ENCODE data around the gene TMC4. TPM values are rescaled to one million over a fixed set of nuclear protein-coding genes. Genes with fewer than 3 reads are reported as not detected.
A peak's percentile ranks its signal among the peaks of the same experiment; 100 is the strongest.

The TMC4 gene
- total and polyA plus RNA-seq, 2 experiments from 2014 or later = 2.3 to 7.8 TPM

- TF ChIP-seq REST (IDR thresholded peaks at IDR 0.05; ENCODE audit: unreplicated experiment) (no peak), NANOG (IDR thresholded peaks at IDR 0.05; ENCODE audit: borderline replicate concordance) (no peak), ETS1 (IDR thresholded peaks at IDR 0.05) (no peak), JUNB (IDR thresholded peaks at IDR 0.05; ENCODE audit: unreplicated experiment) (no peak), POLR2AphosphoS5 (IDR thresholded peaks at IDR 0.05; ENCODE audit: low read depth) (no peak), CREB1 (CRISPR knock-in tag; IDR thresholded peaks at IDR 0.05; ENCODE audit: low read depth) (no peak), ZNF114 (CRISPR knock-in tag; IDR thresholded peaks at IDR 0.05) (no peak)
Observed at GRCh38 chr19:54201980-54202379, 29.0 kb upstream of the TMC4 start (continued).

GRCh38 chr19:54201172-54201701, 28.3 kb upstream of the TMC4 start:
- H3K9me2 ChIP-seq (ENCODE audit: insufficient read depth) = no peaks in the 10 kb centered on the region
- no peak overlapping the region for H2AFZ ChIP-seq
- H3K4me3 Mint-ChIP-seq = peak overlapping the region; percentile 96
- ATAC-seq (no peak), DNase-seq (ENCODE audit: low spot score) (no peak)
- H3K36me3 Mint-ChIP-seq (ENCODE audit: low read depth) = peaks cover 59% of the 10 kb centered on the region
- peaks cover 56% of the 10 kb centered on the region for H4K20me1 ChIP-seq (replicated peaks; ENCODE audit: insufficient read depth)
- peak overlapping the region; percentile 100 for H3K27ac Mint-ChIP-seq
- peaks cover 38% of the 10 kb centered on the region for H3K4me1 Mint-ChIP-seq
- H3K27me3 ChIP-seq (ENCODE audit: insufficient read depth) = no peaks in the 10 kb centered on the region
- H3K4me1 ChIP-seq (ENCODE audit: insufficient read depth) = peaks cover 40% of the 10 kb centered on the region
- peaks cover 50% of the 10 kb centered on the region for H3F3A ChIP-seq (replicated peaks; ENCODE audit: low read depth)
- H3K79me2 ChIP-seq (replicated peaks; ENCODE audit: insufficient read depth) = peaks cover 59% of the 10 kb centered on the region
- peaks cover 35% of the 10 kb centered on the region for H3K27me3 Mint-ChIP-seq (ENCODE audit: insufficient read depth, low read depth, poor library complexity)
- H3K4me3 ChIP-seq = peak overlapping the region; percentile 89
- peak overlapping the region; percentile 60 for H3K27ac ChIP-seq (ENCODE audit: low read depth)
- H3K36me3 ChIP-seq (ENCODE audit: insufficient read depth) = peaks cover 54% of the 10 kb centered on the region
- H3K4me2 ChIP-seq = peak overlapping the region; percentile 100
- H3K9me3 Mint-ChIP-seq = peaks cover 4% of the 10 kb centered on the region
- no peak for TF ChIP-seq ETS1 (IDR thresholded peaks at IDR 0.05)
- no peak for TF ChIP-seq REST (IDR thresholded peaks at IDR 0.05; ENCODE audit: unreplicated experiment)
- TF ChIP-seq STAT1 (IDR thresholded peaks at IDR 0.05; ENCODE audit: unreplicated experiment) = no peak
- no peak for TF ChIP-seq POLR2AphosphoS5 (IDR thresholded peaks at IDR 0.05; ENCODE audit: low read depth)
- no peak for TF ChIP-seq CTCF (conservative IDR thresholded peaks at IDR 0.05; ENCODE audit: low read depth in 2 of 2)
- no peak for TF ChIP-seq JUNB (IDR thresholded peaks at IDR 0.05; ENCODE audit: unreplicated experiment)
- TF ChIP-seq ZNF331 (CRISPR knock-in tag; IDR thresholded peaks at IDR 0.05; ENCODE audit: low read depth) = no peak
- no peak for TF ChIP-seq CREB1 (CRISPR knock-in tag; IDR thresholded peaks at IDR 0.05; ENCODE audit: low read depth)
- no peak for TF ChIP-seq EZH2phosphoT487 (IDR thresholded peaks at IDR 0.05; ENCODE audit: unreplicated experiment)
